Measurements from ENCODE around the gene PHF19. TPM values are rescaled to one million over a fixed set of nuclear protein-coding genes. Genes with fewer than 3 reads are reported as not detected.

PHF19 gene
- total RNA-seq, 2 experiments from 2014 or later = 60.3 to 63.0 TPM

- no peaks in the 10 kb centered on the region for H3K9me3 Mint-ChIP-seq
- TF ChIP-seq CTCF (IDR thresholded peaks at IDR 0.05) = no peak
- H3K36me3 Mint-ChIP-seq (ENCODE audit: low read depth) = peaks cover 8% of the 10 kb centered on the region
- Histone ChIP-seq H3K27me3 (ENCODE audit: control insufficient read depth in 1 of 2, insufficient read depth in 2 of 2, low read length in 2 of 2) (no peaks in the 10 kb centered on the region), H3K27ac (ENCODE audit: low read depth in 1 of 2, low read length in 2 of 2) (peak overlapping the region; percentile 86 to 88), H3K4me3 (ENCODE audit: low read length) (no peak overlapping the region), H3K4me1 (ENCODE audit: insufficient read depth, low read length) (peaks cover 96% of the 10 kb centered on the region), H3K36me3 (ENCODE audit: insufficient read depth, low read length) (no peaks in the 10 kb centered on the region), H3K9me3 (ENCODE audit: control insufficient read depth in 1 of 2, insufficient read depth in 1 of 2, low read length in 2 of 2) (no peaks in the 10 kb centered on the region)
- no peaks in the 10 kb centered on the region for H3K27me3 Mint-ChIP-seq
- CTCF ChIA-PET = interaction anchor here (1.0 to 4.1 kb wide), 5 partner anchors 8 to 28 kb away, joined by 3 to 23 read pairs (median 4); partner anchors contain the start of gene PHF19
- intact Hi-C loops (cut with DNase I, micrococcal nuclease) = loop anchor here (1.0 to 5.0 kb wide), 3 partner anchors 16 to 34 kb away; partner anchors contain the start of genes TRAF1 (in 2 of the 2) and PHF19 (in 1 of the 2)
- ATAC-seq (ENCODE audit: poor library complexity) (peak; percentile 55), DNase-seq (peak in 13 of 14 experiments; percentile 50 to 89 (median 59))
- POLR2A ChIA-PET = interaction anchor here (1.1 to 36.2 kb wide), 8 partner anchors 9 to 240 kb away, joined by 4 to 1343 read pairs (median 57); partner anchors contain the start of genes FBXW2, PHF19 and TRAF1
- peak overlapping the region; percentile 98 for H3K27ac Mint-ChIP-seq
- peaks cover 77% of the 10 kb centered on the region for H3K4me1 Mint-ChIP-seq (ENCODE audit: low read depth)
- H3K4me3 Mint-ChIP-seq = peak overlapping the region; percentile 28
These were observed 16.0 kb upstream of the PHF19 start for GRCh38 chr9:120892748-120893610.

- ChIA-PET CTCF (interaction anchor here (0.6 to 4.1 kb wide), 10 partner anchors 9 to 90 kb away, joined by 3 to 23 read pairs (median 4); partner anchors contain the start of gene PHF19), POLR2A (interaction anchor here (0.6 to 36.2 kb wide), 15 partner anchors 9 to 310 kb away, joined by 3 to 1343 read pairs (median 15); partner anchors contain the start of genes FBXW2, PHF19, PSMD5 and TRAF1)
- H3K27me3 Mint-ChIP-seq = no peaks in the 10 kb centered on the region
- H3K36me3 Mint-ChIP-seq (ENCODE audit: low read depth) = peaks cover 5% of the 10 kb centered on the region
- peak overlapping the region; percentile 69 for H3K4me3 Mint-ChIP-seq
- no peaks in the 10 kb centered on the region for H3K9me3 Mint-ChIP-seq
- Histone ChIP-seq H3K27me3 (ENCODE audit: control insufficient read depth in 1 of 2, insufficient read depth in 2 of 2, low read length in 2 of 2) (no peaks in the 10 kb centered on the region), H3K4me3 (ENCODE audit: low read length) (no peak overlapping the region), H3K4me1 (ENCODE audit: insufficient read depth, low read length) (peaks cover 91% of the 10 kb centered on the region), H3K27ac (ENCODE audit: low read depth in 1 of 2, low read length in 2 of 2) (peak overlapping the region; percentile 86 to 88), H3K36me3 (ENCODE audit: insufficient read depth, low read length) (no peaks in the 10 kb centered on the region), H3K9me3 (ENCODE audit: control insufficient read depth in 1 of 2, insufficient read depth in 1 of 2, low read length in 2 of 2) (no peaks in the 10 kb centered on the region)
- TF ChIP-seq CTCF (IDR thresholded peaks at IDR 0.05) = no peak
- peak; percentile 37 for ATAC-seq (ENCODE audit: poor library complexity)
- peak in 5 of 14 experiments; percentile 28 to 67 (median 57) for DNase-seq
- peak overlapping the region; percentile 98 for H3K27ac Mint-ChIP-seq
- intact Hi-C loops (cut with DNase I, micrococcal nuclease) = loop anchor here (1.0 to 5.0 kb wide), 4 partner anchors 15 to 45 kb away; partner anchors contain the start of genes TRAF1 (in 2 of the 2) and PHF19 (in 1 of the 2)
- H3K4me1 Mint-ChIP-seq (ENCODE audit: low read depth) = peaks cover 76% of the 10 kb centered on the region
These were observed 15.1 kb upstream of the PHF19 start for GRCh38 chr9:120891884-120892747.

All from CD4-positive, alpha-beta T cell (primary cell).